NCI-H2196 treated with DMSO at 0.1 percent for 48 hours (cell line): Measurements from ENCODE around the gene PAQR5.
"Not testable (repeated sequence)": the region's sequence is repeated elsewhere in the genome, so short reads cannot be mapped to it uniquely, and the experiment has no call there.

Experiments used
- DNase-seq: peaks from one replicate; lab custom pipeline; 2025; ENCODE audit not compliant: unreplicated experiment; lab: John Stamatoyannopoulos, UW

Gene PAQR5

GRCh38 chr15:69314736-69315135 is 16.0 kb downstream of the PAQR5 start:
- no peak for DNase-seq

GRCh38 chr15:69315402-69316110 is 16.8 kb downstream of the PAQR5 start:
- no peak for DNase-seq

GRCh38 chr15:69316291-69316690 is 17.6 kb downstream of the PAQR5 start:
- DNase-seq = no peak

- DNase-seq = no peak
Observed at GRCh38 chr15:69317392-69317841, 18.7 kb downstream of the PAQR5 start.

GRCh38 chr15:69318033-69318432 is 19.3 kb downstream of the PAQR5 start:
- no peak for DNase-seq

GRCh38 chr15:69319384-69320375 is 21.0 kb downstream of the PAQR5 start:
- no peak for DNase-seq

- DNase-seq = no peak
Observed at GRCh38 chr15:69320977-69321554, 22.4 kb downstream of the PAQR5 start.

- no peak for DNase-seq
Observed at GRCh38 chr15:69323893-69324430, 25.2 kb downstream of the PAQR5 start.

- no peak for DNase-seq
Observed at GRCh38 chr15:69324565-69324964, 25.9 kb downstream of the PAQR5 start.

GRCh38 chr15:69325456-69325971 is 26.8 kb downstream of the PAQR5 start:
- no peak for DNase-seq

- no peak for DNase-seq
Observed at GRCh38 chr15:69328080-69328479, 29.4 kb downstream of the PAQR5 start.

- DNase-seq = no peak
Observed at GRCh38 chr15:69328739-69329138, 30.0 kb downstream of the PAQR5 start.

GRCh38 chr15:69337138-69337537 is 38.4 kb downstream of the PAQR5 start:
- DNase-seq = no peak

- DNase-seq = no peak
Observed at GRCh38 chr15:69338535-69339213, 40.0 kb downstream of the PAQR5 start.

- DNase-seq = not testable (repeated sequence)
Observed at GRCh38 chr15:69339214-69339543, 40.5 kb downstream of the PAQR5 start.

GRCh38 chr15:69340243-69340900 is 41.7 kb downstream of the PAQR5 start:
- DNase-seq = no peak

GRCh38 chr15:69341356-69341755 is 42.6 kb downstream of the PAQR5 start:
- no peak for DNase-seq

- no peak for DNase-seq
Observed at GRCh38 chr15:69342460-69343076, 43.9 kb downstream of the PAQR5 start.

GRCh38 chr15:69343133-69343532 is 44.4 kb downstream of the PAQR5 start:
- no peak for DNase-seq

GRCh38 chr15:69344238-69344637 is 45.5 kb downstream of the PAQR5 start:
- DNase-seq = no peak
